ENCODE results near the gene ALDOA.
"Not testable (repeated sequence)": the region's sequence is repeated elsewhere in the genome, so short reads cannot be mapped to it uniquely, and the experiment has no call there.

DNA sequence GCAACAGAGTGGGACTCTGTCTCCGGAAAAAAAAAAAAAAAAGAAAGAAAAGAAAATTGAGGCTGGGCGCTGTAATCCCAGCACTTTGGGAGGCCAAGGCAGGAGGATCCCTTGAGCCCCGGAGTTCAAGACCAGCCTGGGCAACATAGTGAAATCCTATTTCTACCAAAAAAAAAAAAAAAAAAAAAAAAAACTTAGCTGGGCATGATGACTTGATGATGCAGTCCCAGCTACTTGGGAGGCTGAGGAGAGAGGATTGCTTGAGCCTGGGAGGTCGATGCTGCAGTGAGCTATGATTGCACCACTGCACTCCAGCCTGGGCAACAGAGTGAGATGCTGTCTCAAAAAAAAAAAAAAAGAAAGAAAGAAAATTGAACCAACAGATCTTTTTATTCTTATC lies 47.6 kb upstream of the ALDOA start:
- not testable (repeated sequence) for TF ChIP-seq CTCF, POLR2A (IDR thresholded peaks at IDR 0.05)

Data from thyroid gland (tissue), 4 donors.